ENCODE data around the gene OXSM. TPM values are rescaled to one million over a fixed set of nuclear protein-coding genes. Genes with fewer than 3 reads are reported as not detected.

Gene OXSM
- total RNA-seq, 1 donor from 2014 or later, result 8.8 TPM

DNA sequence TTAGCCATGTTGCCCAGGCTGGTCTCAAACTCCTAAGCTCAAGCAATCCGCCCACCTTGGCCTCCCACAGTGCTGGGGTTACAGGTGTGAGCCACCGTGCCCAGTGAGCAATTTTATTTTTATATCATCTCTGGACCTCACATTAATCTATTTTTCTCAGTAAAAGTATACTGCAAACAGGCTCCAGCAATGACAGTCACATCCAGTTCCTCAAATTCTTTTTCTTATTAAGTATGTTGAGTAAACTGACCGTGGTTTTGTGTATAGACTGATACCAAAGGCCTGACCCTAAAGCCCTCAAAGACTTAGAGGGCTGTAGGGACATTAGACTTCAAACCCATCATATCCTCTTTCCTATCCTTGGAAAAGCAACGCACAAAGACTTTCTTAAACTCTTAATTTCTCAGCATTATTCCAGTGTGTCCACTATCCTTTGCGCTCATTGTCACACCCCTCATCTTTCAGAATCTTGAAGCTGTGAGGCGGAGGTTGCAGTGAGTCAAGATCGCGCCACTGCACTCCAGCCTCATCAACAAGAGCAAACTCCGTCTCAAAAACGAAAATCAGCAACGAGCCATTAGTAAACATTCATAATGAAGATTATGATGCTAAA is 8.6 kb upstream of the OXSM start:
- no peaks in the 10 kb centered on the region for H3K27me3 Mint-ChIP-seq (ENCODE audit: low read depth)

DNA sequence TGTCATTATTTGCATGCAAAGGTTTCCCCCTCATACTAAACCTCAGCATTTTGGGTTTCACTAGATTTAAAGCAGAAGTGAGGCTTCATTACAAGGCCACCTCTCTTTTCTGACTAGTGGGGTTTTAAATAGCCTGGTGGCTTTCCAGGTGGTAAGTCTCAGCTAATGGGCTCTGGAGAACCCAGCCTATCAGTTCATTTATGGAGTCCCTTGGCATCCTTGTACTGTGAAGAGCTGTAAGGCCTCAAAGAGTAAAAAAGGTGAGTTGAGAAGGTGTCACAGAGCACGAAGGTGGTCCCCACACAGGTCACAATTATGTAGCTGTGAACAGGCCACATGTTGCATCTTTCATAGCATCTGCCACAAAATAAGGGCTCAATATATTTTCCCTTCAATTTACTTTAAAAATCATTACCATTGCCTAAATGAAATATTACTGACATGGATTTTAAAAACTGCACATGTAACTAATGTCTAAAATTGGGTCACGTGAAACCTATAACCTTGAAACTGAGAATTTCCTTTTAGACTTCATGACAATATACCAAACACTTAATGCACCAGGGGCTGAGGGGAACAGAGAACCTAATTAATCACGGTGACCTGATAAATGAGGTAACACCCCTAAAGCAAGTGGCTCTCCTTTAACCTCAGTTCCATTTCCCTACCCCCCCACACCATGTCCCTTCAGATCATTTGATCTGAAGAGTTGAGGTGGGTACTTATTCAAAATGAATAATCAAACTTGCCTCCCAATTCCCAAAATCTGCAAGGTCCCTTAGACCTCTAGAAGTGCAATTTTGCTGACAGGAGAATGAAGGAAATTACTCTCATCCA is 7.9 kb upstream of the OXSM start:
- Mint-ChIP-seq H3K36me3 (ENCODE audit: low read depth) (peaks cover 10% of the 10 kb centered on the region), H3K4me1 (ENCODE audit: low read depth) (peaks cover 30% of the 10 kb centered on the region), H3K27me3 (ENCODE audit: low read depth) (no peaks in the 10 kb centered on the region), H3K27ac (ENCODE audit: unreplicated experiment) (peak overlapping the region; percentile 81), H3K4me3 (ENCODE audit: unreplicated experiment) (peak overlapping the region; percentile 88), H3K9me3 (ENCODE audit: low read depth) (peaks cover 4% of the 10 kb centered on the region)
- TF ChIP-seq, protein P1, sequence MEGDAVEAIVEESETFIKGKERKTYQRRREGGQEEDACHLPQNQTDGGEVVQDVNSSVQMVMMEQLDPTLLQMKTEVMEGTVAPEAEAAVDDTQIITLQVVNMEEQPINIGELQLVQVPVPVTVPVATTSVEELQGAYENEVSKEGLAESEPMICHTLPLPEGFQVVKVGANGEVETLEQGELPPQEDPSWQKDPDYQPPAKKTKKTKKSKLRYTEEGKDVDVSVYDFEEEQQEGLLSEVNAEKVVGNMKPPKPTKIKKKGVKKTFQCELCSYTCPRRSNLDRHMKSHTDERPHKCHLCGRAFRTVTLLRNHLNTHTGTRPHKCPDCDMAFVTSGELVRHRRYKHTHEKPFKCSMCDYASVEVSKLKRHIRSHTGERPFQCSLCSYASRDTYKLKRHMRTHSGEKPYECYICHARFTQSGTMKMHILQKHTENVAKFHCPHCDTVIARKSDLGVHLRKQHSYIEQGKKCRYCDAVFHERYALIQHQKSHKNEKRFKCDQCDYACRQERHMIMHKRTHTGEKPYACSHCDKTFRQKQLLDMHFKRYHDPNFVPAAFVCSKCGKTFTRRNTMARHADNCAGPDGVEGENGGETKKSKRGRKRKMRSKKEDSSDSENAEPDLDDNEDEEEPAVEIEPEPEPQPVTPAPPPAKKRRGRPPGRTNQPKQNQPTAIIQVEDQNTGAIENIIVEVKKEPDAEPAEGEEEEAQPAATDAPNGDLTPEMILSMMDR (IDR thresholded peaks at IDR 0.05), result no peak
- no peak for DNase-seq (ENCODE audit: low spot score)

More for the DNA sequence above, 8.6 kb upstream of the OXSM start:
- Mint-ChIP-seq H3K4me3 (ENCODE audit: unreplicated experiment) (no peak overlapping the region), H3K9me3 (ENCODE audit: low read depth) (peaks cover 4% of the 10 kb centered on the region), H3K4me1 (ENCODE audit: low read depth) (peaks cover 30% of the 10 kb centered on the region), H3K27ac (ENCODE audit: unreplicated experiment) (no peak overlapping the region), H3K36me3 (ENCODE audit: low read depth) (peaks cover 16% of the 10 kb centered on the region)
- no peak for DNase-seq (ENCODE audit: low spot score)
- TF ChIP-seq, protein P1 (IDR thresholded peaks at IDR 0.05), result no peak

DNA sequence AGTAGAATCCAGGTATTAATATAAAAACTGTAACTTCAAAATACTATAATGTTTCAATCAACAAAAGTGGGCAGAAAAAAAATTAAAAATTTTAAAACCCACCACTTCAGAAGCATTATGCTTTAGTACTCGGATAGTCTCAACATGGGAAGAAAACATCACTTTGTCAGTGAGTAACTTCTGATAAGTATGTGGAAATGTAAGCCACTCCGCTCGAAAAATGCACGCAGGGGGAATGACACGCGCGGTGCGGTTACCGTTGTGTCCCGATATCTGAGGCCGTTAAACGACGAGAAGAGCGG is 7.3 kb upstream of the OXSM start:
- Mint-ChIP-seq H3K4me3 (ENCODE audit: unreplicated experiment) (peak overlapping the region; percentile 88), H3K9me3 (ENCODE audit: low read depth) (peaks cover under 1% of the 10 kb centered on the region)
- DNase-seq (ENCODE audit: low spot score), result no peak

DNA sequence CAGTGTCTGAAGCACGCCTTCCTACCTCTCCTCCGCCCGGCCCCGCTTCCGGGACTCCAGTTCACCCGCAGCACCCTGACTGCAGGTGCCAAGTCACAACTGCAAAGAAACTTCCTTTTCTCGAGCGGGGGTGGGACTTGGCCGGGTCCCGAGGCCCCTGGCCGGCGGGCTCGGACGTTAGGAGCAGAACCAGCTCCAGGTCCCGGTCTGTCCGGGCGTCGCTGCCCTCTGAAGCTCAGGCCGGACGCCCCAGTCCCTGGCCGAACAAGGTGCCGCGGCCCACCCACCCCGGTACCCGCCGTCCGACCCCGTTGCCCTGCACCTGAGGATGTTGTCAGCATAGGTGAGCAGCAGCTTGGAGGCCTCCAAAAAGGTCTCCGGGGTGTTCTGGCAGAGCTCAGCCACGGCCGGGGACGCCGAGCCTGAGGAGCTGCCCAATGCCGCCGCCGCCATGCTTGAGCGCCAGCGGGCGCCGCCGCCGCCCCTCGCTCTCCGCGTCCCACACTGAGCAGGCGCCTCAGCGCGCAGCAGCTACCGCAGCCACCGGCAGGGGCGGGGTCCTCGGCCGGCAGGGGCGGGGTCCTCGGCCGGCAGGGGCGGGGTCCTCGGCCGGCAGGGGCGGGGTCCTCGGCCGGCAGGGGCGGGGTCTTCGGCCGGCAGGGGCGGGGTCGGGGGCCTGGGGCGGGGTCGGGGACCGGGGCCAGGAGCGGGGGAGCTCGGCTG is 6.8 kb upstream of the OXSM start, which contains the start of gene NGLY1:
Gene NGLY1 (minus strand): TSS at position 506 of the 723 bp plus-strand sequence. CDS start 53 bp downstream, at position 453.
- peak; percentile 94 for DNase-seq (ENCODE audit: low spot score)
- Mint-ChIP-seq H3K27ac (ENCODE audit: unreplicated experiment) (peak within 1 kb of the TSS; percentile 81), H3K27me3 (ENCODE audit: low read depth) (no peaks in the 10 kb centered on the region), H3K9me3 (ENCODE audit: low read depth) (no peaks in the 10 kb centered on the region), H3K4me3 (ENCODE audit: unreplicated experiment) (peak within 1 kb of the TSS; percentile 88), H3K4me1 (ENCODE audit: low read depth) (peaks cover 33% of the 10 kb centered on the region), H3K36me3 (ENCODE audit: low read depth) (peaks cover under 1% of the 10 kb centered on the region)
- TF ChIP-seq, protein P1 (IDR thresholded peaks at IDR 0.05), result peak; percentile 35

More for the DNA sequence above, 7.3 kb upstream of the OXSM start:
- TF ChIP-seq, protein P1 (IDR thresholded peaks at IDR 0.05), result no peak
- no peaks in the 10 kb centered on the region for H3K27me3 Mint-ChIP-seq (ENCODE audit: low read depth)
- peaks cover 30% of the 10 kb centered on the region for H3K4me1 Mint-ChIP-seq (ENCODE audit: low read depth)
- H3K27ac Mint-ChIP-seq (ENCODE audit: unreplicated experiment), result peak overlapping the region; percentile 81
- peaks cover 5% of the 10 kb centered on the region for H3K36me3 Mint-ChIP-seq (ENCODE audit: low read depth)
